ENCODE measurements around the gene POLA2.
A peak's percentile ranks its signal among the peaks of the same experiment; 100 is the strongest.

Gene POLA2

DNA sequence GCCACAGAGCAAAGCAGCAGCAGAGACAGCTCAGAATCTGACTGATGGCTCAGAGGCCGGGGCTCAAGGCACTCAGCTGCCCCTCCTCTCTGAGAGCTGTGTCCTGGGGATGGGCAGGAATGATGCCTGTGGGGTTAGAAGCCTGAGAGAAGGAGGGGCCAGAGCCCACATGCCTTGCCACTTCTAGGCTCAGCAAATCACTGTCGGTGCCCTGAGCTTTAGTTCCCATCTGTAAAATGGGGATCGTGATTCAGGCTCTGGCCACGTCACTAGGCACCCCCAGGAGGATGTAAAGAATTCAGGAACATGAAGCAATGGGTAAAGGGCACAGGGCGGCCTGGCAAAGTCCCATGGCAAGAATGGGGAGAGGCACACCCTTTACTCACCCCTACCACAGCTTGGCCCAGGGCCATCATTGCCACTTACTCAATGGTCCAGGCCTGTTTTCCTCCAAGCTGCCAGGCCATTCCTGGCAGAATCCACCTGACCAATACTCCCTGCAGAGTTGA lies 49.5 kb downstream of the POLA2 start:
- Histone ChIP-seq H3K4me3 (peak overlapping the region in 5 of 10 experiments; percentile 15 to 51 (median 40); a peak in 5 of 20 replicates), H4K20me1 (peaks cover 4 to 15% (median 6%) of the 10 kb centered on the region in 11 experiments), H3K9ac (peak overlapping the region in 8 of 11 experiments; percentile 48 to 75 (median 58); a peak in 11 of 22 replicates), H3K36me3 (peaks cover 0 to 10% (median 0%) of the 10 kb centered on the region in 11 experiments; a peak in 6 of 22 replicates), H3K4me1 (peaks cover 67 to 87% (median 84%) of the 10 kb centered on the region in 10 experiments), H3K27me3 (no peaks in the 10 kb centered on the region), H3K9me3 (replicated peaks in 1 of 11) (no peaks in the 10 kb centered on the region), H3K27ac (peak overlapping the region in 9 of 11 experiments; percentile 29 to 89 (median 83); a peak in 14 of 22 replicates), H3K4me2 (peak overlapping the region; percentile 77 to 99 (median 96))
- TF ChIP-seq Cebpa-rat (IDR thresholded peaks at IDR 0.05): no peak

DNA sequence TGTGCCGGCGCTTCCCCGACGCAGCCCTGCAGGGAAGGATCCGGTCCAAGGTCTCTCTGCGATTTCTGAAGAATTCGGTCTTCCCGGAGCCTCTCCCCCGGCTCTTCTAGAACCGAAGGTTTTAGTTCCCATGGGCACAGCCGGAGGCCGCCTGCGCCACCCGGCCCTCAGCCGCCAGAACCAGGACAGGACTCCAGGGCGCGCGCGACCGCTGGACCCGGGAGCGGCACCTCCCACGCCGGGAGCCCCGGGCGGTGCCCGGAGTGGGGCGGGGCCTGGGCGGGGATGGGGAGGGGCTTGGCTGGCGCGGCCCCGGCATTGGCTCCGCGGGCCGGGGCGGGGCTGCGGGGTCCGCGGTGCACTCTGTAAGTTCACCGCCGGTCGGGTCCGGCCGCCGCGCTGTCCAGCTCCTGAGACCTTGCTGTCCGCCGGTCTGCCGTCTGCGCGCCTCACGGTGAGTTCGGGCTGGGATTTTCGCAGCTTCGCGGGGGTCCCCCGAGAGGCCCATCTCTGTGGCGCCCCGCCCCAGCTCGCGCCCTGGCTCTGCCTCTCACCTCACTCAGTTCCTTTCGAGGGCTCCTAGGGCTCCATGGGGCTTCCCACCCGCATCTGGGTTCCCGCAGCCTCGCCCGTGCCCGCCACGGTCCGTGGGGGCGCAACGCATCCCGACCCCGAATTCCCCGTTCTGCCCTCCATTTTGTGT lies 52.9 kb downstream of the POLA2 start, which contains the start of gene CDC42EP2:
TSS of gene CDC42EP2 (plus strand) at position 366 of the 703 bp plus-strand sequence. CDS start 6,033 bp downstream, outside the sequence.
- H3K9ac ChIP-seq: peak within 1 kb of the TSS; percentile 81 to 97 (median 87)
- no peak for TF ChIP-seq Cebpa-rat (IDR thresholded peaks at IDR 0.05)
- peak within 1 kb of the TSS; percentile 28 to 95 (median 86); a peak in 21 of 22 replicates for H3K27ac ChIP-seq
- H3K36me3 ChIP-seq: peaks cover 0 to 34% (median 9%) of the 10 kb centered on the region in 11 experiments; a peak in 17 of 22 replicates
- peaks cover 51 to 86% (median 82%) of the 10 kb centered on the region in 10 experiments for H3K4me1 ChIP-seq
- peak within 1 kb of the TSS; percentile 80 to 99 (median 94) for H3K4me3 ChIP-seq
- peaks cover 31 to 49% (median 41%) of the 10 kb centered on the region in 11 experiments for H4K20me1 ChIP-seq
- no peaks in the 10 kb centered on the region for H3K9me3 ChIP-seq (replicated peaks in 1 of 11)
- peak within 1 kb of the TSS; percentile 90 to 99 (median 96) for H3K4me2 ChIP-seq
- no peaks in the 10 kb centered on the region for H3K27me3 ChIP-seq

GRCh38 chr11:65315204-65315865 lies 53.6 kb downstream of the POLA2 start:
- peak overlapping the region; percentile 80 to 99 (median 94) for H3K4me3 ChIP-seq
- no peaks in the 10 kb centered on the region for H3K9me3 ChIP-seq (replicated peaks in 1 of 11)
- peak overlapping the region; percentile 90 to 99 (median 96) for H3K4me2 ChIP-seq
- peaks cover 48 to 85% (median 80%) of the 10 kb centered on the region in 10 experiments for H3K4me1 ChIP-seq
- peak overlapping the region; percentile 81 to 97 (median 87) for H3K9ac ChIP-seq
- H4K20me1 ChIP-seq: peaks cover 35 to 56% (median 47%) of the 10 kb centered on the region in 11 experiments
- peak overlapping the region; percentile 28 to 95 (median 86); a peak in 21 of 22 replicates for H3K27ac ChIP-seq
- H3K36me3 ChIP-seq: peaks cover 0 to 41% (median 16%) of the 10 kb centered on the region in 11 experiments; a peak in 21 of 22 replicates
- TF ChIP-seq Cebpa-rat (IDR thresholded peaks at IDR 0.05): no peak
- H3K27me3 ChIP-seq: no peaks in the 10 kb centered on the region

- H4K20me1 ChIP-seq: peaks cover 40 to 61% (median 52%) of the 10 kb centered on the region in 11 experiments
These were observed 54.1 kb downstream of the POLA2 start for GRCh38 chr11:65315866-65316226.

DNA sequence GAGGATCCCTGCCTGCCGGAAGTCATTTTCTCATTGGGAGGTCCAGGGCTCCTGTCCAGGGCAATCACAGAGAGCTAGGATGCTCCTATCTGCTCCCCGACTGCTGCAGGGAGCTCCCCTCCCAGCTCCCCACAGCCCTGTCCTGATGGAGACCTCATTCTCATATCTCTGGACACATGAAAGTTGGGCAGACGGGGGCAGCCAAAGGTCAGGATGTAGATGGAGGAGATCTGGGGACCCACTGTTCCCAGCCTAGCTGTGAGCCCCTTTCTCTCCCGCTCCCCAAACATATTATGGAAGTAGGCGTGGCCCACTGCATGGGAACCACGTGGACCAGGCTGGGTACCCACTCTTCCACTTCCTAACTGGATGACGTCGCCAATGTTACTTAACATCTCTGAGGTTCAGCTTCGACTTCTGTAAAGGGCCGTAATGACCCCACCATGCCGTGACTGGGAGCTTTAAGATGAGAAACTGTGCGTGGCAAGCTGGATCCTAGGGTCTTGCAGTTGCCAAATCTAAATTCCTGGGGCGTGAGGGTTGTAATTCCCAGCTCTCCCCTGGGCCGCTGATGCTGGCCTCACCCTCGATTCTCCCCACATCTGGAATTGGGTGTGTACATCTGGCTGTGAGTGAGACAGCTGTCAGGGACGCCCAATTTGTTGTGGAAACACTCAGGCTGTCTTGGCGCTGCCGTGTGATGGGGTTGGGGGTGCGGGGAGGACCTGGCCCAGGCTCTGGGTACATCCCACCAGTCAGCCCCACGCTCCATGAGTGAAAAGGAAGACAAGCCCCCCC lies 54.7 kb downstream of the POLA2 start:
- Histone ChIP-seq H3K4me2 (peak overlapping the region; percentile 90 to 99 (median 96)), H4K20me1 (peaks cover 46 to 67% (median 58%) of the 10 kb centered on the region in 11 experiments), H3K27me3 (no peaks in the 10 kb centered on the region), H3K4me3 (peak overlapping the region; percentile 80 to 99 (median 94)), H3K4me1 (peaks cover 42 to 79% (median 72%) of the 10 kb centered on the region in 10 experiments), H3K9me3 (replicated peaks in 1 of 11) (no peaks in the 10 kb centered on the region), H3K36me3 (peaks cover 10 to 52% (median 27%) of the 10 kb centered on the region in 11 experiments), H3K9ac (peak overlapping the region; percentile 81 to 97 (median 87)), H3K27ac (peak overlapping the region in 8 of 11 experiments; percentile 76 to 95 (median 90); a peak in 13 of 22 replicates)
- TF ChIP-seq Cebpa-rat (IDR thresholded peaks at IDR 0.05): no peak

More at GRCh38 chr11:65315866-65316226, 54.1 kb downstream of the POLA2 start:
- H3K4me3 ChIP-seq: peak overlapping the region; percentile 80 to 99 (median 94)
- peak overlapping the region; percentile 90 to 99 (median 96) for H3K4me2 ChIP-seq
- H3K9me3 ChIP-seq (replicated peaks in 1 of 11): no peaks in the 10 kb centered on the region
- peak overlapping the region in 10 of 11 experiments; percentile 75 to 95 (median 88); a peak in 19 of 22 replicates for H3K27ac ChIP-seq
- H3K4me1 ChIP-seq: peaks cover 48 to 85% (median 76%) of the 10 kb centered on the region in 10 experiments
- peaks cover 4 to 46% (median 21%) of the 10 kb centered on the region in 11 experiments for H3K36me3 ChIP-seq
- H3K9ac ChIP-seq: peak overlapping the region; percentile 81 to 97 (median 87)
- TF ChIP-seq Cebpa-rat (IDR thresholded peaks at IDR 0.05): no peak
- H3K27me3 ChIP-seq: no peaks in the 10 kb centered on the region

DNA sequence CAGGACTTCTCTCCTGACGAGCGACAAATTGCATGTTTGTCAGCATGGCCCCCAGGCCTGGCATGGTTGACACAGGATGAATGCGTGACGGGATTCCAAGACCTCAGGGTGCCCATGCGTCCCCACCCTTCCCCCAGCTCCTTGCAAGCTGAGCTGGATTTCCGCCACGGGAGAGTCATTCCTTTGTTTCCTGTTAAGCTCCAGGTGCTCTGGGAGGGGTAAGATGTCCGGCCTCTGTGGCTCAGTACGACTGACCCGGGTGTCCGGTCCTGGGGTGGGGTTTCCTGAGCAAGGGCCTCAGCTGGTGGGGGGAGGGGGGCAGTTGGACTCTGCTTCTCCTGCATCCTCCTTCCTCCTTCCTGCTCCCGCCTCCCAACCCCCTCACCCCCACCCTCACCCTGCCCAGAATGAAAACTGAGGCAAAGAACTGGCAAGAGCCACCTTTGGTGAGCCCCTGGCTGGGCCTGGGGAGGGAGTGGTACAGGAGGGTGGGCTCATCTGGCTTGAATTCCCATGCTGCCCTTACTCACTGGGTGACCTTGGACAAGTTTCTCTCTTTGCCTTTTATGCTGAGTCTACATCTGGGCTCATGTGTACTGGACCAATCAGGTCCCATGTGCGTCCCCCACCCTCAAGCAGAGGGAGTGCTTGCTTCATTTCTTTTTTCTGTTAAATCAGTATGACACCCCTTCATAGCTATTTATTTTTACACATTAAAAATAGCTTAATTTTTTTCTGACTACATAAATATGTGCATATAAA lies 55.4 kb downstream of the POLA2 start:
- Histone ChIP-seq H3K4me3 (peak overlapping the region in 9 of 10 experiments; percentile 80 to 99 (median 94); a peak in 18 of 20 replicates), H4K20me1 (peaks cover 54 to 75% (median 66%) of the 10 kb centered on the region in 11 experiments), H3K9me3 (replicated peaks in 1 of 11) (no peaks in the 10 kb centered on the region), H3K9ac (peak overlapping the region; percentile 81 to 97 (median 87)), H3K4me2 (peak overlapping the region; percentile 90 to 99 (median 96)), H3K27ac (peak overlapping the region in 4 of 11 experiments; percentile 2 to 94 (median 64); a peak in 4 of 22 replicates), H3K27me3 (no peaks in the 10 kb centered on the region), H3K4me1 (peaks cover 36 to 71% (median 65%) of the 10 kb centered on the region in 10 experiments), H3K36me3 (peaks cover 18 to 60% (median 35%) of the 10 kb centered on the region in 11 experiments)
- no peak for TF ChIP-seq Cebpa-rat (IDR thresholded peaks at IDR 0.05)

GRCh38 chr11:65320386-65321075 lies 58.8 kb downstream of the POLA2 start:
- H4K20me1 ChIP-seq: peaks cover 61 to 98% (median 87%) of the 10 kb centered on the region in 11 experiments
- H3K4me2 ChIP-seq: peak overlapping the region in 4 of 11 experiments; percentile 2 to 51 (median 25); a peak in 3 of 22 replicates
- H3K4me3 ChIP-seq: no peak overlapping the region
- no peak for TF ChIP-seq Cebpa-rat (IDR thresholded peaks at IDR 0.05)
- no peak overlapping the region for H3K27ac ChIP-seq
- H3K9ac ChIP-seq: 0 out of 22 replicates have a peak overlapping the region, but pooled peaks of 2 of the 11 experiments have one; percentile 14 to 23
- H3K27me3 ChIP-seq: no peaks in the 10 kb centered on the region
- H3K4me1 ChIP-seq: peaks cover 24 to 48% (median 43%) of the 10 kb centered on the region in 10 experiments
- H3K9me3 ChIP-seq (replicated peaks in 1 of 11): no peaks in the 10 kb centered on the region
- H3K36me3 ChIP-seq: peaks cover 20 to 90% (median 53%) of the 10 kb centered on the region in 11 experiments
